GM21723 (cell line): ENCODE measurements around the gene ISM2.
A peak's percentile ranks its signal among the peaks of the same experiment; 100 is the strongest.

Experiments
- ATAC-seq: cut with Tn5 transposase; IDR thresholded peaks from one replicate; pipeline ENCODE4 v1.9.1; 2021; ENCODE audit warnings: mild to moderate bottlenecking, moderate library complexity; ENCODE audit not compliant: unreplicated experiment

Gene ISM2

DNA sequence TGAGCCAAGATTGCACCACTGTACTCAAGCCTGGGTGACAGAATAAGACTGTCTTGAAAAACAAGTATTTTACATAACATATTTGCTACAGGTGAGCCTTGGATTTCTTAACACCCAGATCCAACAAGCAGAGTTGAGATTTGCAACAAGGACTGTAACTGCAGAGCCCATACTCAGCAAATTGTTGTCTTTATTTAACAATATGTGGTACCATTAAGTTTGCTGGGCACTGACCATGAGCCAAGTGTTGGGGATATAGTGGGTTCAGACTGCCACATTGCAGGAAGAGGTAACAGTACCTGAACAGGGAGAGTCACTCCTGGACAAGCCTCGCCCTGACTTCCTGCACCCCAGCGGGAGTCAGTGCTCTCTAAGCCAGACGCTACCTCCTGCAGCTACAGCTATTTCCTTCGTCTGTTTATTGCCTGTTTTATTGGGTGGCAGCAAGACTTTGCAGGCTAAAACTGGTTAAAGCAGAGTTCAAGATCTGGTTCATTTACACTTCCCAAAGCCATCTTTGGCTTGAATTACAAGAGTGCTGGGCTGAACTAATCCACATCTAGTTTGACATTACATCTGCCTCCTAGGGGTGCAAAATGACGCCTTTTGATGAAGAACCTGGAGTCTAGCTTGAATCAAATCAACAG is 28.3 kb downstream of the ISM2 start:
- ATAC-seq = no peak

DNA sequence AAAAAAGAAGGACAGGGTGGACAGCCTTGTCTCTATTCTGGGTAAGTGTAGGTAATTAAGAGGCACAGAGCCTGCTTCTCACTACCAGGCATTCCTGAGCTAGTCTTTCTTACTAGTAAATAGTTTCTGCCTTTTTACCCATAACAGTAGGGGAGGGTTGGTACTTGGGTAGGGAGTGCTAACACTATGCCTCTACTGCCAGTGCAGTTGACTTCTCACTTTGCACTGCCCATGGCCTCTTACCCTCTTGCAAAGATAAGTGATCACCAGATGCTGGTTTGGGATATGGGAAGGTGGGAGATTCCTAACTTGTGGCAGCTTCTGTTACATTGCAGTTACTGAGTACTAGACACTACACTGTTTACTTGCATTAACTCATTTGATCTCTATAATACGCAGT is 29.1 kb downstream of the ISM2 start:
- no peak for ATAC-seq

DNA sequence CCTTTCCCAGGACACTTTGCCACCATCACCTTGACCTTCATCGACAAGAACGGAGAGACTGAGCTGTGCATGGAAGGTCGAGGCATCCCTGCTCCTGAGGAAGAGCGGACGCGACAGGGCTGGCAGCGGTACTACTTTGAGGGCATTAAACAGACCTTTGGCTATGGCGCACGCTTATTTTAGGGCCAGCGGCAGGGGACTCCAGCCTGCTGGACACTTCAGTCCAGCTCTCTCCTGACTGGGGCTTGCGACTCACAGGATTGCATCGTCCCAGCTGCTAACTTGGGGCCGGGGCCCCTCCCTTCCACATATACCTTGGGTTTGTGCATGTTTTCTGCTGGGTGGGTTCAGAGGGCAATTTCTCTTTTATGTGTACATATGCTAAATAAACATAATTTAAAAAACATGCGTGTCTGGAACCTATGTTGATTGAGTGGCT is 29.5 kb downstream of the ISM2 start:
- no peak for ATAC-seq

DNA sequence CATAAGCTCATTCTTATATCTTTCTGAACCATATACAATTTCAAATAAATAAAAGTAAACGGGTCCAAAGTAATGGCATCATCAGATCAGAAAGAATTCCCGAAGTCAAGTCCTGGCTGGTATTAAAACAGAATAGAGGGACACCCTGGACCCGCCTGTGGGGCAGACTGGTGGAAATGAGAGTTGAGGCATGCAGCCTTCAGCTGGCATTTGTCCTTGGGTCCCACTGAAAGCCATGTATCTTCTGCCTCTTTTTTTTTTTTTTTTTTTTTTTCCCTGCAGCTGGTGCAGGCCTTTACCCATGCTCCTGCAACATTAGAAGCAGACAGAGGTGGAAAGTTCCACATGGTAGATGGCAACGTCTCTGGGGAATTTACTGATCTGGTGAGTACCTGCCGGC is 30.8 kb downstream of the ISM2 start:
- ATAC-seq = no peak

DNA sequence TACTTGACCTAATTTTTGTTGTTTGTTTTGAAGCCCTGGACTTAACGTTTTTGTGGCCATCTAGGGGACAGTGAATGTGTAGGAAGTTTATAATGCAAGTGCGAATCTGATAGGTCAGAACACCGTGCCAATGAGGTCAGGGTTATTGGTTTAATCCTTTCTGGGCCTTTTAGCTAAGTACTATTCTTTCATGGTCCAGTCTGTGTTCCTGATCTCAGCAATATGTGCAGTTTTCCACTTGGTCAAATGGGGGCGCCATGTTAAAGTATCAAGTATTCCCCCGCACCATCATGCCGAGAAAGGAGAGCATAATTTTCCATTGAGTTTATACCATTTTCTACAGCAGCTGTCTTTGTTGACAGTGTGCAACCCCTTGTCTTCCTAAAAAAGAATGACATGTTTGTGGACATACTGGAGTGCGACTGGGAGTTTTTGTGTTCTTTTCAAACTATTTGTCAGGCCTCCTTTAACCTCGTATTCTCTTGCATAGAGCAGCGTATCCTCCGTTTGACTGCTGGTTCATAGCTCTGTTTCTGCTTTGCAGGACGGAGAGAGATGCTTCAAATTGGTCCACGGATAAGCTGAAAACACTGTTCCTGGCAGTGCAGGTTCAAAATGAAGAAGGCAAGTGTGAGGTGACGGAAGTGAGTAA is 39.4 kb downstream of the ISM2 start:
- no peak for ATAC-seq

DNA sequence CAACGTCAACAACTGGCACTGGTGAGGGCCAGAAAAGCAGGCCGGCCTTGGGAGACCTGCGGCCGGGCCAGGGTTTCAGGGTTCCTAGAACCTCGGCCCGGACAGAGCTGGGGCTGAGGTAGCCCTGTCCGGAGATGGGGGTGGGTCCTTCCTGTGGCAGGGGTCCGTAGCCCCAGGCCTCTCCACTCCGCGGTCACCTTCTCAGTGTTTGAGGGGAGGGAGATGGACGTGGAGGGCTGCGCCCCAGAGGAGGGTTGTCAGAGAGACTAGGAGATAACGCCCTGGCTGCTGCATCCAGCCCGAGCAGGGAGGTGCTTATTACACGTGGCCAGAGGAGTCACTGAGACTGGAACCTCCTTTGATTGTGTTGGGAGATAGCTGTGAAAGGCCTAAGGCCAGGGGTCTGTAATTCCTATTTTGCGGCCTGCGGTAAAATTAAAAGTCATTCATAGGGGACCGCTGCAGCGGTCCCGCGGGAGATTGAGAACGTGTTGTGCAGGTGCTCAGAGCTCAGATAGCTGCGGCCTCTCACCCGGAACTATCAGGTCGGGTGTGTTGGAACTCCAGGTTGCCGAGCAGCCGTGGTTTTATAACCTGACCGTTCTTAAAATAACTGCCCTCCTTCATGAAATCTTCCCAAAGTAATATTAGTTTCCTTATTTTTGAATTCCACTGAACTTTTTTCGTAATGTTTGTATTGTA is 40.2 kb downstream of the ISM2 start:
- peak; percentile 21 for ATAC-seq

DNA sequence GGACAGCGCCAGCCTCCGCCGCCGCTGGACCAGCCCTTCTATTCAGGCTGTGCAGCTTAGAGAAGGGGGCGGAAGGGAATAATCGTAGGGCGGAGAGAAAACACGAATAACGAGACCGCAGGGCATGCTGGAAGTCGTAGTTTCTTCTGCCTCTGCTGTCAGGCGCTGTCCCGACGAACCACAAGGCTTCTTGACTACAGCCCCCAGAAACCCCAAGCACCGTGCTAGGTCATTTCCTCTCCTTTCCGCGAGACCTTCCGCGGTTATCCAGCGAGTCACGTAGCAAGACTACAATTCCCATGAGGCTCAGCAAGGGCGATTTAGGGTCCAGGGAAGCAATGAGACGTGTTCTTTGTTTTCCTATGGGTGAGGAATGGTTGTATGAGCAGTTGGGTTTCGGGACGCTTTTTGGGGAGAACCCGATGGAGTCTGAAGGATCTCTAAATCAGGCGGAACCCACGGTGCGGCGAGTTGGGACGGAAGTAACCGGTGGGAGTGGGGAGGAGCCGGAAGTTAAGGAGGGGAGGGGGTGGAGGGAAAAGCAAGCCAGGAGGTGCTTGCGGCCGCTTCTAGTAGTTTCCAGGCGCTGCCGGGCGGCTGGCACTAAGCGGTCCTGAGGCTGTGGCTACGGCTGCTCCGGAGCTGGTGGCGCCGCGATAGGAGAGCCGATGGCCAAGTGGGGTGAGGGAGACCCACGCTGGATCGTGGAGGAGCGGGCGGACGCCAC is 40.9 kb downstream of the ISM2 start, which contains the start of the genes AHSA1 and VIPAS39:
AHSA1 (plus strand) TSS at position 572 of the 727 bp plus-strand sequence; CDS start at position 669, 97 bp downstream.
VIPAS39 (minus strand) TSS at position 80 of the 727 bp plus-strand sequence. CDS start 3,499 bp downstream, outside the sequence.
- peak; percentile 90 for ATAC-seq

DNA sequence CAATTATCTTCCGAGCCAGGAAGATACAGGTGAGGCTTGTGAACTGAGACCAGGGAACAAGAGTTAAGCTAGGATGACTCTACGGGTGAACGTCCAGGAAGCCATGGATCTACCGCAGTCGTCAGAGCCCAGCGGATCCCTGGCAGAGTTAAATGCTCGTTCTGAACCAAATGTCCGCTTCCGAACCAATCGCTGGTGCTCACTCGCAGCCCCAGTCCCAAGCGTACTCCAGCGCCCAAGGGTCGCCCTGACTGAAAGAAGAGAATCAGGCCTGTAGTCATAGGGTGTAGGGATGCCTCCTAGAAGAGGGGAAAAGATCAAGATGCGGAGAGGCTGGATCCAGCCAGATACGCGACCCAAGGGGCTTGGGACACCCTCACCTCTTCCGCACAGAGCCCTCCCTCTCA is 41.5 kb downstream of the ISM2 start:
- ATAC-seq = peak; percentile 17

DNA sequence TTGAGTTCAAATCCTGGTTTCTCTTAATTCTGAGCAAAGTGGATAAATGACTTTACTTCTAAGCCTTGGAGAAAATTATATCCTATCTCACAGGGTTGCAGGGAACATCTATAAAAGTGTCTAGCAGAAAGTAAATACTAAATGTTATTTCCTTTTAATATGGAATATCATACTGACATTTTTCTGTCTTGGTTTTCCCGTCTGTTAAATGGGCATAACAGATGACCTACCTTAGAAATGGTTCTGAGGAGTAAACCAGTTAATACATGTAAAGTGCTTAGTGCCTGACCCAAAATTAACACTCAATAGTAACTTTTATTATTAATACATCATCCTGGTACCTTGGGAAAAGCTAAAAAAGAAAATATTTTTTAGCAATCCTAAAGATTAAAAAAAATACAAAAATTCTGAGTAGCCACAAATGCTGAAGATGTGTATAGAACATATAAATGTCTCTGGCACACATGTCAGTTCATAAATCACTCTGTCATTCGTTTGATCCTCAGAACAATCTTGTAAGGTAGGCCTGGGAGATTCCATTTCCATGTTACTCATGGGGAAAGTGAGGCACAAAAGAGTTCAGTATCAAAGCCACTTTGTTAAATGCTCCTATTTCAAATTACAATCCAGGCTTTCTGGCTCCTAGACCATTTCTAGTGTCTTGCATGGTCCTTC is 42.5 kb downstream of the ISM2 start:
- ATAC-seq = no peak

DNA sequence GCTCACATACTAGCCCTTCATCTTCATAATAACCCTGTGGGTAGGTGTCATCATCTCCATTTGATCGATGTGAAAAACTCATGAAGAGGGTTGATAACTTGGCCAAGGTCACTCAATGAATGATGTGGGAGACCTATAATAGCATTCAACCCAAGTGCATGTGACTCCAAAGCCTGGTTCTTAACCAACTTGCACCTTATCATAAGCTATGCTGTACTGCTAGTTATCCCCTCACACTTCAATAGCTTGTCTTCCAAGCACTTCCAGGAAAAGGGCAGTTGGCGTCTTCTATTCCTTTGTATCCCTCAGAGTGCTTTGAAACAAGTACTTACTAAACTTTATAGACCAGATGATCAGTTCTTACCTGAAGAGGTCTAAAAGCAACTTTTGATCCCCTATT is 56.4 kb downstream of the ISM2 start:
- ATAC-seq = no peak

DNA sequence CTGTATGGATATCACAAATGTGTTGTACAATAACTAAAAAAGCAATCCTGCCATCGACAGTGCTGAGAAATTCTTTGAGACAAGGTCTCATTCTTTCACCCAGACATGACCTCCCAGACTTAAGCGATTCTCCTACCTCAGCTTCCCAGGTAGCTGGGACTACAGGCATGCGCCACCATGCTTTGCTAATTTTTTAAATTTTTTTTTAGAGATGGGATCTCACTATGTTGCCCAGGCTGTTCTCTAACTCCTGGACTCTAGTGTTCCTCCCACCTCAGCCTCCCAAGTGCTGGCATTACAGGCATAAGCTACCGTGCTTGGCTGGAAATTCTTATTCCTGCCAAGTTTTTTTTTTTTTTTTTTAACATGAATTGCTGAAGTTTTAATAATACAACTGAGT is 58.8 kb downstream of the ISM2 start:
- no peak for ATAC-seq

DNA sequence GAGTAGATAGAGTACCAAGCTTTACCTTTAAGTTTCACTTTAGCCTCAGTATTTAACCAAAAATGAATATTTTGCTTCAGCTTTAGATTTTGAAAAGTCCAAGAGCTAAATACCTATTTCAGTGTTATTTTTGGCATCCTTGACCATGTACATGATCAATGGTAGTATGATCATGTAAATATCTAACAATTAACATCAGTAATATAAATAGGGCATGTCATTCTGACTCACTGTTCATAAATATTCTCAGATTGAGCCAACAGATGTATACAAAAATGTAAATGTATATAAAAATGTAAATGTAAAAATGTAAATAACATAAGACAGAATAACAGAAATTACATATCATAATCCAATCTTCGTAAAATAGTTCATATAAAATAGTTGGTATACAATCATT is 60.0 kb downstream of the ISM2 start:
- no peak for ATAC-seq

DNA sequence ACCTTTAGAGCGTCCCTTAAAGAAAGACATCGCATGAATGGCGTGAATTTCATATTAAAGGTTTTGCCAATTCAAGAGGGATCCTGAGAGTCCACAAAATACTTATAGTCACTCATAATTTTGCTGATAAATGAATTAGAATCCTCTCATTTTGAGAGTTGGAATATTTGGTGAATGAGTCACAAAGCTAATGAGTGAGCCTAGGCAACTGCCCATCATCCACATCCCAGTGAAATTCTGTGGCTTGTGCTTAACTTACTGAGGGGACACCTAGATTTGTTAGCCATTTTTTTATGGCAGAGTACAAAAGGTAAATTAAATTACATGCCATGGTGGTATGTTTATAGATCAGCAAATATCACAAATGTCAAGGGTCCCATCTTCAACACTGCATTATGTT is 62.6 kb downstream of the ISM2 start:
- ATAC-seq = no peak

DNA sequence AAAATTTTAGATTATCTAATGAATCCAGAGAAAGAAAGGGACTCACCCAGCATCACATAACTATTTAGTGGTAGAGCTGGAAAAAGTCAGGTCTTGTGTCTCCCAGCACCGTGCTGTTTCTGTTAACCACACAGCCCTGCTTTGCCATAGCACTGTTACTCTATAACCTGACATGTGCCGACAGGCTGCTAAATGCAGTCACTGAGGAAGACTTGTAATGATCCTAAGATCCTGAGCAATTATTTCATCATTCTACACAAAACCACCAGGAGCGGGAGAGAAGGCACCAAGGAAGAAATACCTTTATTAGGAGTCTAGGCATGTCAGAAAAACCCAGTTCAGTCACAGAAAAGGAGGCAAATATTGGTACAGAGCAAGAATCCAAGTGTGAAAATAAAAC is 72.2 kb downstream of the ISM2 start:
- ATAC-seq = no peak

DNA sequence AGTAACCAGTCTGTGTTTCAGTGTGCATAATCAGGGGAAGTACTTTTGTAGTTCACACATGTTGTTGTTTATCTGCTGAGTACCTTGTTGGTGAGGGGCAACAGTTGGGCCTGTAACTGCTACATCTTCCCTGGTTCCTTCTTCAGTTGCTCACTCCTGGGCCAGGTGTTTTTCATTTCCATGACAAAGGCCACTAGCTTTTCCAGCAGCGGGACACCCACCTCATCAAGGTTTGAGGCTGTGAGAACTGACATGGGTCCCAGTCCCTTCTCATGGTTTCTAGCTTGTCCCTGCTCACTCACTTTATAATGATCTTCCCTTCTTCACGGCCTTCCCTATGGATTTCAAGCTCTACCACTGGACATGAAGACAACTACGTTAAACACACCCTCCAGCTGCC is 73.8 kb downstream of the ISM2 start:
- no peak for ATAC-seq
